Coronary artery (tissue), 2 donors: ENCODE measurements around the gene TFAP2E.

Experiments
- DNase-seq: peaks from one replicate; pipeline ENCODE4 v3.0.0-alpha.2; 2017; ENCODE audit warnings: low spot score
- H3K27ac ChIP-seq, 2 donors: fragments of 200-600 bp; sonication (generic); one replicate each; pipeline ENCODE4 v1.5.1; 2016 to 2019
- H3K4me3 ChIP-seq: fragments of 200-600 bp; sonication (generic); 2 replicates; pipeline ENCODE4 v1.5.1; 2016; ENCODE audit warnings: mild to moderate bottlenecking, moderate library complexity
- CTCF ChIP-seq: fragments of 200-600 bp; sonication (generic); IDR thresholded peaks from one replicate; pipeline ENCODE4 v1.5.1; 2019; ENCODE audit warnings: antibody characterized with exemption

TFAP2E gene

DNA sequence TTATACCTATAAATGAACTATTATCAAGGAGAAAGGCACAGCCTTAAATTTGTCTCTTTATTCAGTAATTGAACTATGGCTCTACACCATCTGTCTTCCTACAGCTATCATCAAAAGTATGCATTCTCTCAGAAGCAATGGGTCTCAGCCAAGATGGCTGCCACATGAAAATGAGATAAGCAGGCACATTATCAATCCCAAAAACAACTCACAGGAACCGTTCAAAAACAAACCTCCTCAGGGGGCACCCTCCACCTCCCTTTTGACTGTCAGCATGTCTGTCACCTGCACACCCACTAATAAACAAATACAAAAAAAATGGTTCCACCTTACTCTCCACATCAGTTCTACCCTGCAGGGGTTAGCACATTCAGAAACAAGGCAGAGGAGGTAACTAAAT is 39.5 kb upstream of the TFAP2E start:
- DNase-seq = no peak
- Histone ChIP-seq H3K27ac (no peak overlapping the region), H3K4me3 (no peak overlapping the region)
- no peak for TF ChIP-seq CTCF

DNA sequence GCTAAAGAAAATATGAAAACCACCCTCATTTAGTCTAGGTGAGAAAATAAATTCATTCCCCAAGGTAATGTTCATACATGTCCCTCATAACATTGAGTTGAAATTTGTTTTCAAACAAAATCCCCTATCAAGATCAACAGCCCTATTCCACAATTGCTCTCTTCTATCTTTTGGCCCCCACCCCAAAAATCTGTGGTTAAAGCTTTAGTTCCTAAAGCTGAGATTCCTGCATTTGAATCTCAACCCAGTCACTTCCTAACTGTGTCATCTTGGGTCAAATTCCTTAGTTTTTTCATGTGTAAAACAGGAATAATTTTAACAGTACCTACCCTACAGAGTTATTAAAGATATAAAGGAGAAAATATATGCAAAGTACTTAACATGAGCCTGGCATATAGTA is 37.9 kb upstream of the TFAP2E start:
- TF ChIP-seq CTCF = no peak
- DNase-seq = no peak
- no peak overlapping the region for H3K27ac ChIP-seq
- H3K4me3 ChIP-seq = no peak overlapping the region

GRCh38 chr1:35536556-35537162 is 36.5 kb upstream of the TFAP2E start:
- DNase-seq = no peak
- Histone ChIP-seq H3K27ac (no peak overlapping the region), H3K4me3 (no peak overlapping the region)
- no peak for TF ChIP-seq CTCF

- peak overlapping the region; percentile 45 to 58 for H3K27ac ChIP-seq
- no peak for TF ChIP-seq CTCF
- no peak overlapping the region for H3K4me3 ChIP-seq
- no peak for DNase-seq
Observed at GRCh38 chr1:35537806-35538205, 35.3 kb upstream of the TFAP2E start.

DNA sequence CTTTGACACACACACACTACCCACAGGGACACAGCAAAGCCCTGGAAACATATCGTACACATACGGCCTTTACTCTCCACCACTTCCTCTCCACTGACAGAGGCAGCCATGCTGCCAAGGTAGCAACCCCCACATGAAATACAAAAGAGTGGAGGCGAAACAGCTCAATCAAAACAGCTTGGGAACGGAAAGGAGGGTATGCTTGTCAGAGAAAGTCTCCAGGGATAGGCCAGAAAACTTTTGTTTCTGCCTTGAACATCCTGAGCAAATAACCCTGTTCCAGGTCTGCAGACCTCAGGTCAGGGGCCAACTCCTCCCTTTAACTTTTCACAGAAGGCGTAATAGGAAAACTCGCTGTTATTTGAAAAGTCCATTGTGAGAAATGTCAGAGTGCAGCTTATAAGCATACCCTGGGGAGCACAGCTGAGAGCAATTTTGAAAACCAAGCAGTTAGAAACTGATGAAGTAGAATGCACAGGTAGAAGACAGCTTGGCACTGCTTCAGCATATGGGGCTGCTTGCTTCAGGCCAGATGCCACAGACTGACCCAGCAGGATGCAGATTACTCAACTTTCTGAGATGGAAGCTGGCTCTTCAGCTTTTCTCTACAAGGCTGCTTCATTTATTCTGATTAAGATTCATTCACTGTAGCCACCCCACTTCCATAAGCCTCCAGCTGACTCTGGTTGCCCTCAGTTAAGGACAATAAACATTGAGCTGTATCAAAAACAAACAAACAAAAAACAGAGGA is 33.9 kb upstream of the TFAP2E start:
- no peak for DNase-seq
- Histone ChIP-seq H3K27ac (peak overlapping the region; percentile 58 to 82), H3K4me3 (peak overlapping the region; percentile 33)
- no peak for TF ChIP-seq CTCF

DNA sequence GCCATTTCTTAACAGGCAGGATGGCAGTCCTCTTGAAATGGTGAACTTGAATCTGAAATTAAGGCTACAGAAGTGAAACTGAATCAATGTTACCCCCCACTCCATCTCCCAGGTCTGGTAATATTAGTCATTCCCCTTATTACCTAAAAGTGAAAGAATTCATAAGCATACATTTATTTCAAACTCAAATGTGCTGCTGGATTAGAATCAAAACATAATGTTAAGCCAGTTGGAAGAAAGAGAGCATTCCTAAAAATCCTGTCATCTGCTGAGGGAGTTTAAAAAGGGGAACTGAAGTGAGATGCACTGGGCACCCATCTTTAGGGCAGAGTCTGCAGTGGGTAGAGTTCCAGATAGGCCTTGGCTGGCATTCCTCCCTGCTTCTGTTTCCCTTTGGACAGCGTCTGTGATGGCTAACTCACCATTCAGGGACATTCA is 33.3 kb upstream of the TFAP2E start:
- H3K27ac ChIP-seq = peak overlapping the region; percentile 58 to 82
- DNase-seq = no peak
- TF ChIP-seq CTCF = no peak
- peak overlapping the region; percentile 33 for H3K4me3 ChIP-seq

DNA sequence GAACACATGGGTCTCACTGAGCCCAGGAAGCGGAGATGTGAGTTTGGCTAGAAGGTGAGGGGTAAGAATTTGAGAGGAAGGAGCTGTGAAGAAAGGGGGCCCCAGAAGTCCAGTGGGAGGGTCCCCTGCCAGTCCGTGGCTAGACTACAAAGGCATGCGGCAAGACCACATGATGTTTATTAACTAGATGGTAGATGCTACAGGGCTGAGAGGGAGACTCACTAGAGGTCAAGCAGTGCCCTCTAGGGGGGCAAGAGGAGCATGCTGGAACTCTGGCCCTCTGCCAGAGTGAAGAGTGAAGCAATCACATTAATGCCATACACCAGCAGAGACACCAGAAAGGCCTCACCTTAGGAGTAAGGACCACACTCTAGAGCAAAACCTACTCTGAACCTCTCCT is 28.1 kb upstream of the TFAP2E start:
- Histone ChIP-seq H3K4me3 (no peak overlapping the region), H3K27ac (no peak overlapping the region)
- no peak for TF ChIP-seq CTCF
- DNase-seq = no peak
